Stomach (tissue), 4 donors: ENCODE measurements around the gene KERA.

ENCODE experiments used
- CTCF ChIP-seq, 7 experiments: fragments of 450-650 bp in 4 of 7; fragments of 200-600 bp in 3 of 7; sonication (generic) in 3 of 7; IDR thresholded peaks; one replicate each; pipeline ENCODE4 v1.5.1; 2016 to 2019; ENCODE audit warnings: antibody characterized with exemption in 7 of 7, control low read depth in 2 of 7, mild to moderate bottlenecking in 1 of 7
- EP300 ChIP-seq: sonication (generic); formaldehyde crosslinking; IDR thresholded peaks from one replicate; pipeline ENCODE4 v1.6.1; 2017; ENCODE audit warnings: antibody characterized with exemption
- POLR2A ChIP-seq, 4 donors: fragments of 450-650 bp; IDR thresholded peaks; one replicate each; pipeline ENCODE4 v1.6.1; 2016; ENCODE audit warnings: antibody characterized with exemption in 4 of 4, control low read depth in 2 of 4, mild to moderate bottlenecking in 1 of 4, moderate library complexity in 1 of 4
- POLR2AphosphoS5 ChIP-seq, 3 donors: sonication (generic); formaldehyde crosslinking; IDR thresholded peaks; one replicate each; pipeline ENCODE4 v1.6.1; 2016; ENCODE audit warnings: antibody characterized with exemption in 3 of 3

- TF ChIP-seq CTCF (IDR thresholded peaks at IDR 0.05) (no peak), EP300 (no peak), POLR2A (IDR thresholded peaks at IDR 0.05) (no peak), POLR2AphosphoS5 (IDR thresholded peaks at IDR 0.05) (no peak)
These were observed 19.6 kb upstream of the KERA start for GRCh38 chr12:91077228-91077954.
